HG03342 (cell line): ENCODE measurements around the gene NPC1.

Experiments
- ATAC-seq: cut with Tn5 transposase; IDR thresholded peaks from one replicate; pipeline ENCODE4 v1.9.1; 2021; ENCODE audit warnings: mild to moderate bottlenecking, moderate library complexity; ENCODE audit not compliant: unreplicated experiment

The NPC1 gene

GRCh38 chr18:23550898-23551297 is 35.4 kb downstream of the NPC1 start:
- ATAC-seq = no peak

- ATAC-seq = no peak
Measured at GRCh38 chr18:23548719-23549118, 37.6 kb downstream of the NPC1 start.

- no peak for ATAC-seq
Measured at GRCh38 chr18:23548275-23548674, 38.0 kb downstream of the NPC1 start.

- ATAC-seq = no peak
Measured at GRCh38 chr18:23547846-23548245, 38.5 kb downstream of the NPC1 start.

- ATAC-seq = no peak
Measured at GRCh38 chr18:23547306-23547705, 39.0 kb downstream of the NPC1 start.

- ATAC-seq = no peak
Measured at GRCh38 chr18:23545247-23545789, 41.0 kb downstream of the NPC1 start.

- no peak for ATAC-seq
Measured at GRCh38 chr18:23542461-23542860, 43.8 kb downstream of the NPC1 start.

GRCh38 chr18:23541349-23542093 is 44.8 kb downstream of the NPC1 start:
- ATAC-seq = no peak

- peak; percentile 64 for ATAC-seq
Measured at GRCh38 chr18:23540867-23541266, 45.4 kb downstream of the NPC1 start.

GRCh38 chr18:23539911-23540525 is 46.3 kb downstream of the NPC1 start:
- ATAC-seq = no peak

GRCh38 chr18:23539296-23539695 is 47.0 kb downstream of the NPC1 start:
- ATAC-seq = no peak

- ATAC-seq = no peak
Measured at GRCh38 chr18:23538870-23539269, 47.4 kb downstream of the NPC1 start.

- ATAC-seq = no peak
Measured at GRCh38 chr18:23538001-23538400, 48.3 kb downstream of the NPC1 start.

- no peak for ATAC-seq
Measured at GRCh38 chr18:23537274-23537673, 49.0 kb downstream of the NPC1 start.

- no peak for ATAC-seq
Measured at GRCh38 chr18:23536204-23536603, 50.1 kb downstream of the NPC1 start.

GRCh38 chr18:23534276-23534675 is 52.0 kb downstream of the NPC1 start:
- no peak for ATAC-seq

- ATAC-seq = no peak
Measured at GRCh38 chr18:23532848-23533247, 53.5 kb downstream of the NPC1 start.

- no peak for ATAC-seq
Measured at GRCh38 chr18:23531912-23532311, 54.4 kb downstream of the NPC1 start.

- ATAC-seq = no peak
Measured at GRCh38 chr18:23530195-23530594, 56.1 kb downstream of the NPC1 start.

GRCh38 chr18:23529604-23530003 is 56.7 kb downstream of the NPC1 start:
- ATAC-seq = no peak

- no peak for ATAC-seq
Measured at GRCh38 chr18:23528580-23529472, 57.5 kb downstream of the NPC1 start.
